Renal cortical epithelial cell (primary cell): ENCODE data around the gene RFLNA. TPM values are rescaled to one million over a fixed set of nuclear protein-coding genes. Genes with fewer than 3 reads are reported as not detected.

ENCODE experiments used
- DNase-seq: peaks from one replicate; pipeline ENCODE4 v3.0.0-alpha.2; 2011; ENCODE audit warnings: low read depth
- total RNA-seq: library from RNA; depleted of rRNA; stranded (reverse); fragments of >200 nt; gene quantifications from 2 replicates; pipeline ENCODE4 v1.2.3, GENCODE V29; 2014

Gene RFLNA
- total RNA-seq, 1 donor from 2014 or later = 19.2 TPM

DNA sequence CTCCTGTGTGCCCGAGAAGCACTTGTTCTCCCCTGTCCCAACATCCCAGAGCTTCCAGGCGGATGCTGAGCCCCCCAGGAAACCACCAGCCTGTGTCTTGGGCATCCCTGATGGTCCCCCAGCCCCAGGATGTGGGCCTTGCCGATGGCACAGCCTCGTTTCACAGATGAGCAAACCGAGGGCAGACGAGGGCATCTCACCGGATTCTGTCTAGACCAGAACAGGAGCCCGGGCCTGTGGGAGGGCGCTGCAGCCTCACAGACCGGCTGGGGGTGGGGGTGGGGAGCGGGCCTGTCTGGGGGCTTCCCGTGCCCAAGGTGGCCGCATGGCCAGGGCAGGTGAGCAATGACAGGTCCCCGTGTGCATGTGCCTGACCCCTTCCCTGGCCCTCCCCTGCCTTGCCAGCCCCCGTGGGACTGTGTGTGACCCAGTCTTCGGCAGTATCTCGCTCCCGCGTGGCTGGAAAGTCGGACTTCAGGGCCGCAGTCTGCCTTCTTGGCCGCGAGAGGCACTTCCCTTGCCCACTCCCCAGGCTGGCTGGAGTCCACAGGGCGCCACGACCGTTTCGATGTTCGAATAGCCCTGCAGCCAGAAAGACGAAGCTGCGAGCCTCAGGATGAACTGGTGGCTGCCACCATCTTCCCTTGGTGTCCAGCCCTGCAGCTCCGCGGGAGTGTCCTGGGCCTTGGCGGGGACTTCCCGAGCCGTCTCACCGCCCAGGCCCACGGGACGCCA is 8.9 kb downstream of the RFLNA start:
- DNase-seq = no peak

DNA sequence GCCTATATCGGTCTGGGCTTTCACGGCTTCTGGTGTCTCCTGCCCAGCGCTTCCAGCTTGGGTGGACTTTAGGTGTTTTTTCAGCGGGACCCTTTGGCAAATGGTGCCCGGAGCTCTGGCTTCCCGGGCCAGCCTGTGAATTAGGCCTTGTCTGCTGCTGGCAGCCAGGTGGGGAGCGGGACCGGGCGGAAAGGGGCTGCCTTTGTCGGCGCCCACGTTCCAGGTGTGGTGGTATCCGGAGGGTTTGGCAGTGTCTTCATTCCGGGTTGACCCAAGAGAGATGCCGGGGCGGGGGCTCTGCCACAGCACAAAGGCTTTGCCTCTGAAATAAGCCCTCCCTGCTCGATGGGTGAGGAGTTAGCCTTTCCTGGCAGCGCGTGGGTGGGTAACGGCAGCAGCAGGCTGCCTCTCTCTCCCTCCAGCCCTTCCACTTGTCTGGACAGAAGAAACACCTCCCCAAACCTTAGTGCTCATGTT is 9.5 kb downstream of the RFLNA start:
- no peak for DNase-seq

DNA sequence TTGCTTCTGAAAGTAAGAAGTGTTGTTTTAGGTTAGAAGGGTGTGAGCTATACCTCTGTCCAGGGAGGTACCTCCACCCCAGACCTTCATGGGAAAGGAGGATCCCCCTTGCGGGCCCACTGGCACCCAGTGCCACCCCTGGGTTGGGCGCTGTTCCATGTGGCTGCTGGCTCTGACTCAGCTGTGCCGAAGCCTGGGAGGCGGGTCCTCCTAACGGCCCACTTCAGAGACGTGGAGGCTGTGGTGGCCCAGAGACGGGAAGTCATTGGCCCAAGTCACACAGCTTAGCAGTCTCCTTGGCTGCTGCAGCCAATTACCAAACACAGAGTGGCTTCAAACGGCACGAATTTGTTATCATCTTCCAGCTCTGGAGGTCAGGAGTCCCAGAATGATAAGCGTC is 10.2 kb downstream of the RFLNA start:
- no peak for DNase-seq

DNA sequence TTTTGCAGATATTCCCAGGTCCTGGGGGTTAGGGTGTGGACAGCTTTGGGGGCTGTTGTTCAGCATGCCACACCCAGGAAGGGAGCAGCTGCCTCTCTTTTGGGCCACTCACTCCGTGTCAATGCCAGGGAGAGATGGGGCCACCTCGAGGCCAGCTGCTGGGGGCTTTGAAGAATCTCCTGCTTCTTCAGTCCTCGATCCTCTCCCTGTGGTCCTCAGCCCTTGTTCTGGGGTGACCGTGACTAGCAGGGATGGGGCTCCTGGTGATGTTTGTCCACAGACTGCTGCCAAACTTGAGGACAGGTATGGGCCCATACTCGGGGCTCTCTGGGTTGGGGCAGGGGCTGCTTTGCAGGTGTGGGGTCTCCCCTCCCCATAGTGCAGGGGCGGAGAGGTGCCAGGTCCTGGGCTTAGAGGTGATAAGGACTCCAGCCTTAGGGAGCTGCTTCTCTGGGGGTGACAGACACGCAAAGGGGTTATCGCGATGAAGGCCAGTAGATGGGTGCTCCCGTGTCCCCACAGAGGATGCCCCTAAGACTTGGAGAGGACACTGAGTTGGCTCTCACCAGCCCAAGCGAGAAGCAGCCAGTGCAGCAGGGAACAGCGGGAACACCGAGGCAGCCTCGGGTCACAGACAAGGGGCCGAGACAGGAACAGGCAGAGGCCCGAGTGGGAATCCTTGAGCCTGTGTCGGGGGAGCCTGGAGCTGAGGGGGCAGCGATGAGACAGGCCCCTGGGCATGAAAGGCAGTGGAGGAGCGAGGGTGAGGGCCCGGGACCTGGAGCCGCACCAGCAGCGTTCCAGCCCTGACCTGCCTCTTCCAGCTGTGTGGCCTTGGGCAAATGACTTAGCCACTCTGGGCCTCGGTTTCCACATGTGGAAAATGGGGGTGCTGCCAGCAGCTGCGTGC is 11.1 kb downstream of the RFLNA start:
- DNase-seq = no peak

DNA sequence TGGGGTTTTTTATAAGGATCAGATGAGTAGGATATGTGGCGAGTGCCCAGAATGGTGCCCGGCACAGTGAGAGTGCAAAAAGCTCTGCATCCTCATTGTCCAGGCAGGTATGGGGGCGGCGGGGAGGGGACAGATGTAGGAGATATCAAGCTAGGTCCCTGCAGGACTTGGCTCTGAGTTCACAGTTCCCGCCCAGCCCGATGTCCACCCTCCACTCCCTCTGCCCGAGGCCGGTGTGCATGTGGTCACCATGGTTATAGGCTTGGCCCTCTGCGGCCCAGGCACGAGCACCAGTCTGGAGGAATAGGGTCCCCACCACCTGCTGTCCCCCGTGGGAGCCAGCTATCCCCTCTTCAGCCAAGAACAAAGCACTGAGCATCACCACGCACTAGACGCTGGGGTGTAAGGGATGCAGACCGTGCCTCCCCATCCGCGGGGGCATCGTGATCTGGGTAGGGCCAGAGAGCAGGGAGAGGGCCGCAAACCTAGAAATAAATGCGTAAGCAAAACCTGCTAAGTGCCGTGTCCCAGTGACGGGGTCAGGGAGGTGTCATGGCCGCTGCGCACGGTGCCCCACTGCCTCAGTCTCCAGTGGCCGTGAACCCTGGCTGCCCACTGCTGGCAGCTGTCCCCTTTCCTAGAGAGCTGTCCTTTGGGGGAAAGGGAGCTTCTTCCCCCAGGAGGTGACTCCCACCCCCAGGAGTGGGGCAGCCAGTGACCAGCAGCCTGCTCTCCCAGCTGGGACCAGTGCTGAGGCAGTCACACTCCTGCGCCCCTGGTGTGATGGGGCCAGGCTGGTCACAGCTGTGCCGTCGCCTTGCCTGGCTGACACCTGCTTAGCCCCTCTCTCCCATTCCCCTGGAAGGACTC is 12.0 kb downstream of the RFLNA start:
- no peak for DNase-seq

DNA sequence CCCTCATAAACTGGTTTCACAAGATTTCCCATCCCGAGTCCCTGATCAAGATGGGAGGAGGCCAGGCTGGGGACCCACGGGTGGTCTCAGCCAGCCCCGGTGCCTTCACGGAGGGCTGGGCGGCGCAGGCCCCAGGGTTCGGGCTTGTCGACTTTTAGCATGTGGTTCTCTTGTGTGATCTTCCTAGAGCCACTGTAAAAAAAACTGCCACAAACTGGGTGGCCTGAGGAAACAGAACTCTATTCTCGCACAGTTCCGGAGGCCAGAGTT is 12.6 kb downstream of the RFLNA start:
- no peak for DNase-seq

DNA sequence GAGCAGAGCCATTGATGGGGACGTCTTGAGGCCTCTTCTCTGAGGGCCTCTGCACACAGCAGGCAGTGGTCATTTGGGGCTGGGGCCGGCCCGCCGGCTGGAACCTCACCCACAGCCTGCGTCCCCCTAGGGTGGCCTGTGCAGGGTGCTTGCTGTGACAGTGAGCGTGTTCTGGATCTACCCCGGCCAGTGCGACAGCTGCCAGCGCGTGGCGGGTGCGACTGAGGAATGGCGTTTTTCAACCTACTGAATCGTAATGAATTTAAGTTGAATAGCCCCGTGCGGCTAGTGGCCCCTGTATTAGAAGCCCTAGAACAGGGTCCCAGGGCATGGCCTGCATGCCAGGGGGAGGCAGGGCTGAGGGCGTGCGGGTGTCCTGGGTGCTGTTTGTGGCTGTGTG is 13.8 kb downstream of the RFLNA start:
- no peak for DNase-seq

DNA sequence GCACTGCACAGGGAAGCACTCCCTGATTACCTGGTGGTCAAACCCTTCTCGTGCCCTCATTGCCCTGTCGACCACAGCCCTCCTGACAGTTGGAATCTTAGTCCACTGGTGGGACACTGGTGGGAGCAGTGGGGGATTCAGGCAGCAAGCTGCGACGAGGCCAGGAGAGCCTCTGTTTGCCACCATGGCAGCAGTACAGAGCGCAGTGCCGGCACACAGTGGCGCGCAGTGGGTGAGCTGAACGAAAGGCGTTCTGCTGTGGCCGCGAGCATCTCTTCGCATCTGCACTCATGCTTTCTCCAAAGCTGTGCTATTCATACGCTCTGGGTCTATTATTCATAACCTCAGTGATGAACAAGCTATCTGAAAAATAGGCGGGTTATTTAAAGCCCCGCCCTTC is 14.3 kb downstream of the RFLNA start:
- DNase-seq = no peak

DNA sequence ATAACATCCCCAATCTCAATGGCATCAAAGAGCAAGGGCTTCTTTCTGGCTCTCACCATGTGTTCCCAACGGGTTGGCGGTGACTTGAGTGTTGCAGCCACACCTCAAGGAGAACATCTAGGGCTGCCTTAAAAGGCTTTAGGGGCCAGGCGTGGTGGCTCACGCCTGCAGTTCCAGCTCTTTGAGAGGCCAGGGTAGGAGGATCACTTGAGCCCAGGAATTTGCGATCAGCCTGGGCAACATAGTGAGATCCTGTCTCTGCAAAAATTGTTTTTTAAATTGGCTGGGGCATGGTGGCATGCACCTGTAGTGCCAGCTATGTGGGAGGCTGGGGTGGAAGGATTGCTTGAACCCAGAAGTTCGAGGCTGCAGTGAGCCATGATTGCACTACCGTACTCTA is 14.9 kb downstream of the RFLNA start:
- no peak for DNase-seq

DNA sequence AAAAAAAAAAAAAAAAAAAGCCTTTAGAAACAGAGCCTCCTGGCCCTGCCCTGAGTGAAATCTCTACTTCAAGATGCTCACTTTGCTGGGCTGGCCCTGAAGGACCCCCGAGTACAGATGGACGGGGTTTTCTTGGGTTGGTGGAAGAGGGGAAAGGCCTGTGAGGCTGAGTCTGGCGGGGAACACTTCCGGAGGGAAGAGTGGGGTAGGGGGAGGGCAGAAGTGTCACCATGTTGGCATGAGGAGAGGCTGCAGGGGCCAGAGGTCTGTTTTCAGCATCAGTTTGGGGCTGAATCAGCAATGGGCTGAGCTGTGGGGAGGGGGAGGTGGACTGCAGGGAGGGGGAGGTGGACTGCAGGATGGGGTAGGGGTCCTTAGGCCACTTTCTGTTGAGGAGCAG is 15.3 kb downstream of the RFLNA start:
- DNase-seq = no peak

DNA sequence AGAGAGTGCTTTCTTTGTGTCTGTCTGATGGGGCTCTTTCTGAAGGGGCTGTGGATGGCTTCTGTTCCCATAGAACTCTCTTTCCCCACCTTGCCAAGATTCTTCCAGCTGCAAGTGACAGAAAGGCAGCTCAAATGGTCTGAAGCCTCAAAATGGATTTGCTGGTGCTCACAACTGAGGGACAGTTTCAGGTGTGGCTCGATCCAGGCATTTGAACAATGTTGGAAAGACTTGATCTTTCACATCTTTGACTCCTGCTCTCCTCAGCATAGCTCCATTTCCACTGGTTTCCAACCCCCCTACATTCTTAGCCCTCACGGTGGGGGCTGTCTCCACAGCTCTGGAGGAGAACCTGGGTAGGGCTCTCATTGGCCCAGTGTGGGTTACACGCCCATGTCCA is 15.9 kb downstream of the RFLNA start:
- no peak for DNase-seq

DNA sequence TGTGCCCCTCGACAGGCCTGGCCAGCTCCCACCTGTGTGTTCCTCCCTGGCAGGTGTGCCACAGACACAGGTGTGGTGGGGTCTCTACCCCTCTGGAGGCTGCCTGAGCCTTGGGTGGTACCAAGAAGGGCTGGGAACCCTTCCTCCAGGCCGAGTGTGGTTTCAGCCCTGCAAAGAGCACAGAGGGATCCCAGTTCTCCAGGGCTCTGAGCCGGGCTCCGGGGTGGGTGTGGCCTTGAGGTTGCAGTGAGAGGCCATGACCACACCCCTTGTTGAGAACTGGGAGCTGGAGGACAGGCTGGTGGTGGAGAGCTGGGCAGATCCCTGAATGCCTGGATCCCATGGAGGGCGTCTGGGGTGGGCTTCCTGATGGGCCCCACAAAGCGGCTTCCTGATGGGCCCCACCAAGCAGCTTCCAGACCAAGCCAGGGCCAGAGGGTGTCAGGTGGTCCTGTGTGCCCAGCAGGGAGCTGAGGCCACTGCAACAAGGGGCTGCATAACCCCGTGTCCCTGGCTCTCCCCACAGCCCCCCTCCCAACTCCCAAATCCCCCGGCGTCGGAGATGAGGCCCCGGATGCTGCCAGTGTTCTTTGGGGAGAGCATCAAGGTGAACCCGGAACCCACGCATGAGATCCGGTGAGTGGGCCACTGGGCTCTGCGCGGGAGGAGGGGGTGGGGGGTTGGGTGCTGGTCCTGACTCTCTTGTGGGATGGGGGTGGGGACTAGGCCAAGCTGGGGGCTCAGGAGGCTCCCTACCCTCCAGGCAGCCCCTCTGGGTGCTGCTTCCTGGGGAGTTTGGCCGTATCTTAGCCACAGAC is 16.6 kb downstream of the RFLNA start:
- no peak for DNase-seq

DNA sequence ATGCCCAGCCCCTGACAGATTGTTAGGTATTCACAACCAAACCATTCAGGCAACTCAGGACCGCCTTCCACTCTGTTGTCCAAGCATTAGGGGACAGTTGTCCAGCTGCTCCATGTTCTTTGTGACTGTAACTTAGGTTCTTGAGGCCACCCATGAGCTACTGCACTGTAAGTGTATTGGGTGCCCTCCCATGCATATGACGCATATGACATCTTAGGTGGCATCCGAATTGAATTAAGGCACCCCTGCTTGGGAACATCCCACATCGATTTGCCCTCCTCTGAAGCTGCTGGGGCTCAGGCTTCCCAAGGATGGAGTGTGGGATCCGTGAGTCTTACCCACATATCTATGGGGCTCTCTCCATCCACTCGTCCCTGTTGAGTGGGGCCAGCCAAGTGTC is 17.7 kb downstream of the RFLNA start:
- DNase-seq = no peak

DNA sequence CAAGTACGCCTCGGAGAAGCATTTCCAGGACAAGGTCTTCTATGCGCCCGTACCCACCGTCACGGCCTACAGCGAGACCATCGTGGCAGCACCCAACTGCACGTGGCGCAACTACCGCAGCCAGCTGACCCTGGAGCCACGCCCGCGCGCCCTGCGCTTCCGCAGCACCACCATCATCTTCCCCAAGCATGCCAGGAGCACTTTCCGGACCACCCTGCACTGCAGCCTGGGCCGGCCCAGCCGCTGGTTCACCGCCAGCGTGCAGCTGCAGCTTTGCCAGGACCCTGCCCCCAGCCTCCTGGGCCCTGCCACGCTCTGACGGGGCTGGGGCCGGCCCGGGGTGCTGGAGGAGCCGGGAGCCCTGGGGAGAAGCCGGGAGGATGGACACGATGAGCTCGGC is 19.3 kb downstream of the RFLNA start:
- DNase-seq = no peak

DNA sequence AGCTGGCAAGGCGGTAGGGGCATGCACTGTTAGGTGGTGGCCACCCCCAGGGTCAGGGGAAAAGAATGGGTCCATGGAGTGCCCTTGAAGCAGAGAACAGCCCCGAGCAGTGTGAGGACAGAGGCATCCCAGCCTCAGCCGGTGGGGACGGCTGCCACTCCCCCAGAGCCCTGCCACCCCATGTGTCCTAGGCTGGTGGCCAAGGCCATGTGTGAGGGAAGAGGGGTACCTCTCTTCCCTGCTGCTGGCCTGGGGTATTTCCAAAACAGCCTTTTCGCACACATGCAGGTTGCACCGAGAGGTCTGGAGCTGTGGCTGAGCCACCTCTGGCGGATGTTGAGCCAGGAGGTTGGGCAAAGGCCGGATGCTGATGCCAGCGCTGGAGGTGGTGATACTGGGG is 19.9 kb downstream of the RFLNA start:
- DNase-seq = no peak

DNA sequence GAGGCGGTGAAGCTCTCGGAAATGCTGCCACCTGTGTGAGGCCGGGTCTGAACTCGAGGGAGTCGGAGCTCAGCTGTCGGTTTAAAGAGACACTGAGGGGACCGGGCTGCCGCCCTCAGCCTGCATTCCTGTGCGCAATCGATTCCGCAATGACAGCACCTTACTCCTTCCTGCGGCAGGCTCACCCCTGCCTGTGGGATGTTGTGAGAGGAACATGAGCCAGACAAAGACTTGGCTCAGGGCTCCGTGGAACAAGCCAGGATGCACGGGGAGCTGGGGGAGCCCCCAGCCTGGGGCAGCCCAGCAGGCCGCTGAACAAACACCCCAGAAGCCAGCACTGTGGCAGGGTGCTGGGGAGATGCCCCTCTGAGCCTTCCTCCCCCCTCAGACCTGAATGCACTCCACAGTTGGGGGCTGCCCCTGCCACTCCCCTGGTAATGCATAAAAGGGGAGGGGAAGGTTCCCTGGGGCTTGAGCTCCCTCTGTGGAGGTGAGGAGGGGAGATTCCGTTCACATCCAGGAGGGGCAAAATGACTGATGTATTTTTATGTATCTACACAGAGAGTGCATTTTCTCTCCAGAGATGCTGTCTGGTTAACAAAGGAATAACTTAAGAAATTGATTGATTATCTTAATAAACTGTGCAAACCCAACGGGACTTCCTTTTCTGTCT is 20.6 kb downstream of the RFLNA start:
- DNase-seq = no peak

DNA sequence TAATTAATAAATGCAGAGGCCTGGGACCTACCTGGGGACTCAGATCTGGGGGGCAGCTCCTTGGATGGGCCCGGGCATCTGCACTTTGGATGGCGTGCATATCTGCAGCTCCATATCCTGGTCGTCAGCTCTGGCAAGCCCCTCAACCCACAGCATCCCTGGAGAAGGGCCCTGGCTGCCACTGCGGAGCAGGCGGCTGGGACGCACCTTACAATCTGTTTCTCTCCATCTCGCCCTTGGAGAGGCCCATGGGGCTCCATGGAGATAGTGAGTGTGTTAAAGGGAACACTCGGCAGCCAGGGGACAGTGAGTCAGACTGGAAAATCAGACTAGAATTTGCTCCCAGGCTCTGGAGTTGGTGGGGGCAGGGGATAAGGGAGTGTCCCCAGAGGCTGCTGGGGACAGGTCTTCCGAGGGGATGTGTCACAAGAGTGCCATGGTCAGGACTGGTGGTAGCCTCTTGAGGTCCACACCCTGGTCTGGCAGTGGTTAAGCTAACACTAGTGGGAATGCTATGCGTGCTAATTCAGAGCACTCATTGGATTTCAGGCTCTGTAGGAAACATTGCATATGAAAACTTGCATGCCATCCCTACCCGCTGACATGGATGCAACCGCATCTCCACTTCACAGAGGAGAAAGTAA is 21.5 kb downstream of the RFLNA start:
- DNase-seq = no peak

DNA sequence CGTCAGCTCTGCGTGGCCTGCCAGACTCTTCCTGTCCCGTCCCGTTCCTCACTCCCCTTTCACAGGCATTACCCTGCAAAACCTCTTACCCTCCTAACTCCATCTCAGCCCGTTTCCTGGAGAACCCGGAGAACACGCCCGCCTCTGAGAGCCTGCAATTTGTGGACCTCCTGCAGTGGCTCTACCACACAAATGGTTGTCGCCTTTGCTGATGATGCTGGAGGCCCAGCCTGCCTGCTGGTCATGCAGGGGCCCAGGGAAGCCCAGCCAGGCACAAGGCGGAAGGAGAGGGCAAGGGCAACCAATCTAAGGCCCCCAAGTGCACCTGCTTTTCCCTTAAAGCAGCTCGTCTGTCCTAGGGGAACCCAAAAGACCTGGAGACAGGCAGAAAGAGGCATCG is 22.5 kb downstream of the RFLNA start:
- no peak for DNase-seq

DNA sequence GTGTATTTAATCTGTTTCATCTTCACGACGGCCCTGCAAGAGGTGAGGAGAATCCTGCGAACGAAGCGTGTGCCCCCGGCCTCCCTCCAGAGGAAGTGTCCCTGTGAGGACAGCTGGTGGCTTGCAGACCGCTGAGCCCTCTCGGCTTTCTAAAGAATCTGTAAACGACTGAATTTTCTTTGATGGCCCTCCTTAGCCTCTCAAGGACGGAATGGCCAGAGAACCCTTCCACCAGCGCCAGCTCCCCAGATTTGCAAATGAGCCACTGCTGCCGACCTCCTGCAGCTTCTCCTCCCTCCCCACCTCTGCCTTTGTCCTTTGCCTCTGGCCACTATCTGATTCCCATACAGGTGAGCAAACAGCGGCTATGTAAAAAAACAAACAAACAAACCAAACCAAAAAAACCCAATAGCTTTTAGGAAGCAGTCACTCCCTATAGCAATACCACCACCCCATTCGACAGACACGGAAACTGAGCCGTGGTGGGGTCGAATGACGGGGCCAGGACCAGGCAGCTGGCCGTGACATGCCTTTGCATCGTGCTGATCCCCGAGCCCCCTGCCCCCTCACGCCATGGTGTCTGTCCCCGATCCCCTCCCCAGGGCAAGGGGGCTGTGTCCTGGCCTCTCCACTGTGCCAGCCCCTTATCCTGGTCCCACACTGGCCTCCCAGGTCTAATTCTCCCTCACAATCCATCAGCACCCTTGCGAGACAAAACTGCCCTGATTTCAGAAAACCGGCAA is 23.6 kb downstream of the RFLNA start:
- DNase-seq = no peak
